ENCODE measurements around the gene KSR1. TPM values are rescaled to one million over a fixed set of nuclear protein-coding genes. Genes with fewer than 3 reads are reported as not detected.

The KSR1 gene
- total RNA-seq, 2 experiments from 2014 or later = 179 to 189 TPM

DNA sequence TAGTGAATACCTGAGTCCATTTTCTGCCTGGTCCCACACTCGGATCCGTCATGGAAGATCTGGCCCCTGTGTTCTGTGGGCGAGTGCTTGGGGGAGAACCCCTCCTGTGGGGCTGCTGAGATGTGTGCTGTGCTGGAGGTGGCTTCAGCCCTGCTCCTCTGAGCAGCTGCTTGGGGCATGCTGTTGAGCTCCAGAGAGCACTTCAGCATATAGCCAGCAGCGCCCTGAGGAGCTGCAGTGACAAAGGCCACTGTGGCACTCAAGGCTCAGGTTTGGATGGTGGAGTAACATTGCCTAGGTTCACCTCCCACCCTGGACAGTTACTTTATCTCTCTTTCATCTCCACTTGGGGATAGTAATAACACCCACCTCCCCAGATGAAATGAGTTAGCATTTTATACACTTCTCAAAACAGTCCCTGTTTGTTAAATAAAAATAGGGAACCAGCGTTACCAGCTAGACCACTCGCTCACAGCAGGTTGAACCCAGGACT lies 75.3 kb downstream of the KSR1 start:
- intact Hi-C loops (cut with micrococcal nuclease) = no loop called here
- no peaks in the 10 kb centered on the region for H3K27me3 Mint-ChIP-seq (ENCODE audit: low read depth)
- H3K4me3 Mint-ChIP-seq = no peak overlapping the region
- H3K27ac Mint-ChIP-seq = no peak overlapping the region
- H3K4me1 Mint-ChIP-seq (ENCODE audit: low read depth) = peaks cover 49% of the 10 kb centered on the region
- peaks cover 3% of the 10 kb centered on the region for H3K36me3 Mint-ChIP-seq (ENCODE audit: low read depth)
- no peaks in the 10 kb centered on the region for H3K9me3 Mint-ChIP-seq
- CTCF ChIA-PET = no interaction called here
- no peak for DNase-seq

- peaks cover 48% of the 10 kb centered on the region for H3K4me1 Mint-ChIP-seq (ENCODE audit: low read depth)
- no peaks in the 10 kb centered on the region for H3K9me3 Mint-ChIP-seq
- intact Hi-C loops (cut with micrococcal nuclease) = no loop called here
- H3K4me3 Mint-ChIP-seq = no peak overlapping the region
- CTCF ChIA-PET = interaction anchor here (1.3 kb wide), 1 partner anchor 70 kb away, joined by 3 read pairs; no protein-coding TSS in a partner anchor
- H3K27ac Mint-ChIP-seq = no peak overlapping the region
- no peaks in the 10 kb centered on the region for H3K27me3 Mint-ChIP-seq (ENCODE audit: low read depth)
- no peaks in the 10 kb centered on the region for H3K36me3 Mint-ChIP-seq (ENCODE audit: low read depth)
- DNase-seq = no peak
Observed at GRCh38 chr17:27532269-27533263, 76.3 kb downstream of the KSR1 start.

GRCh38 chr17:27533874-27534815 lies 77.9 kb downstream of the KSR1 start:
- CTCF ChIA-PET = interaction anchor here (1.0 to 1.4 kb wide), 4 partner anchors 30 to 68 kb away, joined by 3 read pairs; no protein-coding TSS in a partner anchor
- H3K9me3 Mint-ChIP-seq = no peaks in the 10 kb centered on the region
- H3K27ac Mint-ChIP-seq = no peak overlapping the region
- no peaks in the 10 kb centered on the region for H3K36me3 Mint-ChIP-seq (ENCODE audit: low read depth)
- H3K4me1 Mint-ChIP-seq (ENCODE audit: low read depth) = peaks cover 48% of the 10 kb centered on the region
- H3K4me3 Mint-ChIP-seq = no peak overlapping the region
- no peaks in the 10 kb centered on the region for H3K27me3 Mint-ChIP-seq (ENCODE audit: low read depth)
- intact Hi-C loops (cut with micrococcal nuclease) = no loop called here
- no peak for DNase-seq

- no peaks in the 10 kb centered on the region for H3K36me3 Mint-ChIP-seq (ENCODE audit: low read depth)
- H3K27ac Mint-ChIP-seq = no peak overlapping the region
- no peak for DNase-seq
- H3K9me3 Mint-ChIP-seq = no peaks in the 10 kb centered on the region
- CTCF ChIA-PET = interaction anchor here (1.1 kb wide), 1 partner anchor 67 kb away, joined by 3 read pairs; no protein-coding TSS in a partner anchor
- peaks cover 48% of the 10 kb centered on the region for H3K4me1 Mint-ChIP-seq (ENCODE audit: low read depth)
- no peaks in the 10 kb centered on the region for H3K27me3 Mint-ChIP-seq (ENCODE audit: low read depth)
- H3K4me3 Mint-ChIP-seq = no peak overlapping the region
- intact Hi-C loops (cut with micrococcal nuclease) = no loop called here
Observed at GRCh38 chr17:27535178-27535928, 79.1 kb downstream of the KSR1 start.

GRCh38 chr17:27535975-27536374 lies 79.7 kb downstream of the KSR1 start:
- H3K4me3 Mint-ChIP-seq = no peak overlapping the region
- no peaks in the 10 kb centered on the region for H3K36me3 Mint-ChIP-seq (ENCODE audit: low read depth)
- no peaks in the 10 kb centered on the region for H3K9me3 Mint-ChIP-seq
- CTCF ChIA-PET = no interaction called here
- intact Hi-C loops (cut with micrococcal nuclease) = no loop called here
- no peaks in the 10 kb centered on the region for H3K27me3 Mint-ChIP-seq (ENCODE audit: low read depth)
- no peak overlapping the region for H3K27ac Mint-ChIP-seq
- DNase-seq = no peak
- H3K4me1 Mint-ChIP-seq (ENCODE audit: low read depth) = peaks cover 48% of the 10 kb centered on the region

DNA sequence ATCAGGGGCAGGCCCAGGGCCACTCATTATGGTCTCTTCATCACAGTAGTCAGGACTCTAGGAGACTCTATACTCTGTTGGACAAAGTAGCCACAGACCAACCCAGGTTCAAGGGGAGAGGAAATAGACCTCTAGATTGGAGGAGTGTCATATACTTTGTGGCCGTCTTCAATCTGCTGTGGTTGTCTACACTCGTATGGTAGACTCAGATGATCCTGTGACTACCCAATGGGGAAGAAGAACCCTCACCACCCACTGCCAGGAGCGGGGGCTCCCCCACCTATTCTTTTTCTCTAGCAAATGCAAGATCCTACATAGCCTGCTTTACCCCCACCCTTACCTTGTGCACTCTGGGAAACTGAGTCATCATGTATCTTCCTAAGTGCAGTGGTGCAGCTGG lies 80.5 kb downstream of the KSR1 start:
- Mint-ChIP-seq H3K27me3 (ENCODE audit: low read depth) (no peaks in the 10 kb centered on the region), H3K27ac (no peak overlapping the region), H3K9me3 (no peaks in the 10 kb centered on the region), H3K4me1 (ENCODE audit: low read depth) (peaks cover 51% of the 10 kb centered on the region), H3K36me3 (ENCODE audit: low read depth) (no peaks in the 10 kb centered on the region), H3K4me3 (no peak overlapping the region)
- no peak for DNase-seq
- intact Hi-C loops (cut with micrococcal nuclease) = no loop called here
- CTCF ChIA-PET = no interaction called here

GRCh38 chr17:27538156-27538955 lies 82.1 kb downstream of the KSR1 start:
- CTCF ChIA-PET = no interaction called here
- DNase-seq = no peak
- intact Hi-C loops (cut with micrococcal nuclease) = no loop called here
- Mint-ChIP-seq H3K4me1 (ENCODE audit: low read depth) (peaks cover 59% of the 10 kb centered on the region), H3K4me3 (no peak overlapping the region), H3K27ac (no peak overlapping the region), H3K36me3 (ENCODE audit: low read depth) (peaks cover 2% of the 10 kb centered on the region), H3K27me3 (ENCODE audit: low read depth) (no peaks in the 10 kb centered on the region), H3K9me3 (no peaks in the 10 kb centered on the region)

GRCh38 chr17:27539152-27539551 lies 82.9 kb downstream of the KSR1 start:
- DNase-seq = no peak
- intact Hi-C loops (cut with micrococcal nuclease) = no loop called here
- Mint-ChIP-seq H3K27me3 (ENCODE audit: low read depth) (no peaks in the 10 kb centered on the region), H3K27ac (no peak overlapping the region), H3K4me1 (ENCODE audit: low read depth) (peaks cover 67% of the 10 kb centered on the region), H3K9me3 (no peaks in the 10 kb centered on the region), H3K36me3 (ENCODE audit: low read depth) (peaks cover 2% of the 10 kb centered on the region), H3K4me3 (no peak overlapping the region)
- CTCF ChIA-PET = no interaction called here

DNA sequence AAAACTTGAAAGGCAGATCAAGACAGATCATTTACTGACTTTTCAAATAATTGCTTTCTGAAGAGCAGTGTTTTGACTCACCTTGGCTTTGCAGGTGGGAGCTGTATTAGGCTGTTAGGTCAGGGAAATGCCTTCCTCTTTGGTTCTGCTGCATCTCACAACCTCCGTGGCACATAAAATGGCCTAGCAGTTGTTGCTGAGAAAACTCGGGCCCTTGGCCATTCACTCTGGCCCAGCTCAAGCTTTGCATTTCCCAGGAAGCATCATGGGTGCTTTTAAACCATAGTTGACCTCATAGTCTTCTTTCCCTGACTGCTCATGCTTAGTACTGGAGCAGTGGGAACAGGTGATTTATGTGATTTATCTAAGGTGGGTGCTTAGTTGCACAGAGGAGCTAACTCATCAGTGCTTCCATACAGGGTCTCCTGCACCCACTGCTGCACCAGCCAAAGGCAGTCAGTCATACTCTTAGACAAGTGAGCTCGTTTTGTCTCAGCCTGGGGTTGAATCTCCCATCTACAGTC lies 83.6 kb downstream of the KSR1 start:
- Mint-ChIP-seq H3K4me1 (ENCODE audit: low read depth) (peaks cover 74% of the 10 kb centered on the region), H3K27me3 (ENCODE audit: low read depth) (no peaks in the 10 kb centered on the region), H3K9me3 (no peaks in the 10 kb centered on the region), H3K27ac (no peak overlapping the region), H3K4me3 (no peak overlapping the region), H3K36me3 (ENCODE audit: low read depth) (peaks cover 2% of the 10 kb centered on the region)
- CTCF ChIA-PET = interaction anchor here (0.9 to 1.5 kb wide), 2 partner anchors 60 to 84 kb away, joined by 4 to 5 read pairs; partner anchors contain the start of gene KSR1
- intact Hi-C loops (cut with micrococcal nuclease) = loop anchor here (5.0 to 10.0 kb wide), 2 partner anchors 153 to 505 kb away; partner anchors contain the start of gene NLK
- no peak for DNase-seq

- CTCF ChIA-PET = interaction anchor here (0.9 to 1.5 kb wide), 2 partner anchors 59 to 84 kb away, joined by 4 to 5 read pairs; partner anchors contain the start of gene KSR1
- Mint-ChIP-seq H3K27me3 (ENCODE audit: low read depth) (no peaks in the 10 kb centered on the region), H3K9me3 (no peaks in the 10 kb centered on the region), H3K4me3 (no peak overlapping the region), H3K27ac (no peak overlapping the region), H3K4me1 (ENCODE audit: low read depth) (peaks cover 77% of the 10 kb centered on the region), H3K36me3 (ENCODE audit: low read depth) (peaks cover 4% of the 10 kb centered on the region)
- intact Hi-C loops (cut with micrococcal nuclease) = loop anchor here (5.0 to 10.0 kb wide), 2 partner anchors 153 to 504 kb away; partner anchors contain the start of gene NLK
- DNase-seq = no peak
Observed at GRCh38 chr17:27540318-27541101, 84.3 kb downstream of the KSR1 start.
